HepG2 (cell line): ENCODE measurements around the gene MMP28. TPM values are rescaled to one million over a fixed set of nuclear protein-coding genes. Genes with fewer than 3 reads are reported as not detected.

Source experiments
- AKAP8 ChIP-seq: sonication (generic); formaldehyde crosslinking; IDR thresholded peaks from 2 replicates; pipeline ENCODE4 v1.5.1; 2020; ENCODE audit warnings: mild to moderate bottlenecking, missing genetic modification reagents
- ASH2L ChIP-seq: fragments of 300-600, 200-600 bp; sonication (generic); IDR thresholded peaks from 2 replicates; pipeline ENCODE4 v1.7.0; 2017; ENCODE audit warnings: low read depth, mild to moderate bottlenecking, moderate library complexity, mixed read lengths, low read length; ENCODE audit not compliant: insufficient read length
- ATF7-NPFF ChIP-seq: sonication (generic); formaldehyde crosslinking; IDR thresholded peaks from 2 replicates; pipeline ENCODE4 v1.8.1; 2023; ENCODE audit warnings: mild to moderate bottlenecking, low read depth, missing genetic modification reagents, moderate library complexity
- CCDC6 ChIP-seq: sonication (generic); formaldehyde crosslinking; IDR thresholded peaks from 2 replicates; pipeline ENCODE4 v1.8.1; 2022; ENCODE audit warnings: mild to moderate bottlenecking, missing genetic modification reagents, moderate library complexity
- HNRNPUL1 ChIP-seq: fragments of 200-400 bp; formaldehyde crosslinking; IDR thresholded peaks from 2 replicates; pipeline ENCODE4 v1.6.1; 2017; ENCODE audit warnings: low read depth, mild to moderate bottlenecking, low read length, moderate library complexity
- KLF15 ChIP-seq: sonication (generic); formaldehyde crosslinking; IDR thresholded peaks from 2 replicates; pipeline ENCODE4 v1.8.1; 2023; ENCODE audit warnings: borderline replicate concordance, mild to moderate bottlenecking, inconsistent platforms, missing genetic modification reagents, mixed read lengths
- PRDM10 ChIP-seq: sonication (generic); formaldehyde crosslinking; IDR thresholded peaks from 2 replicates; pipeline ENCODE4 v1.4.0; 2020; ENCODE audit warnings: low read depth, missing genetic modification reagents
- TFDP1 ChIP-seq: IDR thresholded peaks from 2 replicates; pipeline ENCODE4 v1.6.1; 2016; ENCODE audit warnings: missing compliant biosample characterization, missing genetic modification reagents, borderline replicate concordance
- XRCC5 ChIP-seq: fragments of 200-400 bp; formaldehyde crosslinking; optimal IDR thresholded peaks from 2 replicates; pipeline ENCODE3; 2017; ENCODE audit warnings: mild to moderate bottlenecking, low read length
- ZNF12 ChIP-seq: sonication (generic); formaldehyde crosslinking; IDR thresholded peaks from 2 replicates; pipeline ENCODE4 v1.5.0; 2020; ENCODE audit warnings: missing genetic modification reagents
- ZNF343 ChIP-seq: sonication (generic); formaldehyde crosslinking; IDR thresholded peaks from 2 replicates; pipeline ENCODE4 v1.4.0; 2020; ENCODE audit warnings: mild to moderate bottlenecking, missing genetic modification reagents
- ZNF543 ChIP-seq: sonication (generic); formaldehyde crosslinking; IDR thresholded peaks from 2 replicates; pipeline ENCODE4 v1.4.0; 2020; ENCODE audit warnings: mild to moderate bottlenecking, missing genetic modification reagents
- ZNF607 ChIP-seq: sonication (generic); formaldehyde crosslinking; IDR thresholded peaks from 2 replicates; pipeline ENCODE4 v1.5.1; 2020; ENCODE audit warnings: missing genetic modification reagents, mild to moderate bottlenecking, borderline replicate concordance
- ZNF616 ChIP-seq: sonication (generic); formaldehyde crosslinking; IDR thresholded peaks from 2 replicates; pipeline ENCODE4 v1.5.0; 2020; ENCODE audit warnings: low read depth, mild to moderate bottlenecking, missing genetic modification reagents
- ZNF75D ChIP-seq: sonication (generic); formaldehyde crosslinking; IDR thresholded peaks from 2 replicates; pipeline ENCODE4 v1.8.1; 2023; ENCODE audit warnings: missing genetic modification reagents, mild to moderate bottlenecking, borderline replicate concordance
- ZNF792 ChIP-seq: IDR thresholded peaks from 2 replicates; pipeline ENCODE4 v1.6.1; 2016
- polyA plus RNA-seq, 8 experiments: library from polyadenylated mRNA; depleted of rRNA in 3 of 8; stranded (reverse) in 7 of 8; unstranded in 1 of 8; fragments of >200 nt; fragmentation: Illumina TruSeq in 4 of 8; extraction: Trizol in 4 of 8; gene quantifications; 2 replicates each; pipeline versions ENCODE4 v1.2.1 to v1.2.3, GENCODE V29; 2011 to 2016; ENCODE audit warnings: low read depth in 4 of 8, missing spikeins in 1 of 8, mixed read lengths in 1 of 8; ENCODE audit not compliant: insufficient read depth in 1 of 8
- total RNA-seq, 5 experiments: library from RNA; depleted of rRNA; stranded (reverse); fragments of >200 nt; fragmentation: Illumina TruSeq; extraction: Trizol; gene quantifications; 2 replicates each; pipeline ENCODE4 v1.2.3, GENCODE V29; 2016; ENCODE audit warnings: low read depth in 1 of 5
- TF ChIP-seq, protein P1 (sequence below): IDR thresholded peaks from 2 replicates; pipeline ENCODE4 v1.6.1; 2016

MMP28 gene
- total and polyA plus RNA-seq, 2 of the 13 experiments (the other 11 are each of a cell fraction or from before 2014, with no cell fraction given), result not detected

- TF ChIP-seq PRDM10 (CRISPR knock-in tag) (peak; percentile 100), ZNF12 (CRISPR knock-in tag) (peak; percentile 79; the same call in 1 of the 2 replicates), XRCC5 (peak; percentile 85), AKAP8 (CRISPR knock-in tag) (no peak), ZNF607 (CRISPR knock-in tag) (peak; percentile 94), ASH2L (peak; percentile 95), ATF7-NPFF (peak; percentile 82; the same call in 1 of the 2 replicates), KLF15 (CRISPR knock-in tag) (no peak), TFDP1 (CRISPR knock-in tag) (peak; percentile 63; the same call in 1 of the 2 replicates), HNRNPUL1 (peak; percentile 45; the same call in 1 of the 2 replicates), ZNF792 (CRISPR knock-in tag) (peak; percentile 27; the same call in 1 of the 2 replicates), ZNF543 (CRISPR knock-in tag) (peak; percentile 91), ZNF75D (CRISPR knock-in tag) (0 out of 2 replicates have a peak, but pooled peaks have one; percentile 40), ZNF616 (CRISPR knock-in tag) (peak; percentile 36; the same call in 1 of the 2 replicates), CCDC6 (CRISPR knock-in tag) (peak; percentile 93), ZNF343 (CRISPR knock-in tag) (peak; percentile 61; the same call in 1 of the 2 replicates)
- TF ChIP-seq, protein P1, sequence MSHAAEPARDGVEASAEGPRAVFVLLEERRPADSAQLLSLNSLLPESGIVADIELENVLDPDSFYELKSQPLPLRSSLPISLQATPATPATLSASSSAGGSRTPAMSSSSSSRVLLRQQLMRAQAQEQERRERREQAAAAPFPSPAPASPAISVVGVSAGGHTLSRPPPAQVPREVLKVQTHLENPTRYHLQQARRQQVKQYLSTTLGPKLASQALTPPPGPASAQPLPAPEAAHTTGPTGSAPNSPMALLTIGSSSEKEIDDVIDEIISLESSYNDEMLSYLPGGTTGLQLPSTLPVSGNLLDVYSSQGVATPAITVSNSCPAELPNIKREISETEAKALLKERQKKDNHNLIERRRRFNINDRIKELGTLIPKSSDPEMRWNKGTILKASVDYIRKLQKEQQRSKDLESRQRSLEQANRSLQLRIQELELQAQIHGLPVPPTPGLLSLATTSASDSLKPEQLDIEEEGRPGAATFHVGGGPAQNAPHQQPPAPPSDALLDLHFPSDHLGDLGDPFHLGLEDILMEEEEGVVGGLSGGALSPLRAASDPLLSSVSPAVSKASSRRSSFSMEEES (CRISPR knock-in tag), result peak; percentile 61; the same call in 1 of the 2 replicates
These were observed 13.8 kb upstream of the MMP28 start, which contains the start of gene TAF15 (continued) for GRCh38 chr17:35808962-35809854.
